OCI-M2 (cell line): Measurements from ENCODE around the gene IQUB.
"Not testable (repeated sequence)": the region's sequence is repeated elsewhere in the genome, so short reads cannot be mapped to it uniquely, and the experiment has no call there.

ENCODE experiments used
- DNase-seq: peaks from one replicate; lab custom pipeline; 2025; ENCODE audit not compliant: unreplicated experiment; lab: John Stamatoyannopoulos, UW

The IQUB gene

DNA sequence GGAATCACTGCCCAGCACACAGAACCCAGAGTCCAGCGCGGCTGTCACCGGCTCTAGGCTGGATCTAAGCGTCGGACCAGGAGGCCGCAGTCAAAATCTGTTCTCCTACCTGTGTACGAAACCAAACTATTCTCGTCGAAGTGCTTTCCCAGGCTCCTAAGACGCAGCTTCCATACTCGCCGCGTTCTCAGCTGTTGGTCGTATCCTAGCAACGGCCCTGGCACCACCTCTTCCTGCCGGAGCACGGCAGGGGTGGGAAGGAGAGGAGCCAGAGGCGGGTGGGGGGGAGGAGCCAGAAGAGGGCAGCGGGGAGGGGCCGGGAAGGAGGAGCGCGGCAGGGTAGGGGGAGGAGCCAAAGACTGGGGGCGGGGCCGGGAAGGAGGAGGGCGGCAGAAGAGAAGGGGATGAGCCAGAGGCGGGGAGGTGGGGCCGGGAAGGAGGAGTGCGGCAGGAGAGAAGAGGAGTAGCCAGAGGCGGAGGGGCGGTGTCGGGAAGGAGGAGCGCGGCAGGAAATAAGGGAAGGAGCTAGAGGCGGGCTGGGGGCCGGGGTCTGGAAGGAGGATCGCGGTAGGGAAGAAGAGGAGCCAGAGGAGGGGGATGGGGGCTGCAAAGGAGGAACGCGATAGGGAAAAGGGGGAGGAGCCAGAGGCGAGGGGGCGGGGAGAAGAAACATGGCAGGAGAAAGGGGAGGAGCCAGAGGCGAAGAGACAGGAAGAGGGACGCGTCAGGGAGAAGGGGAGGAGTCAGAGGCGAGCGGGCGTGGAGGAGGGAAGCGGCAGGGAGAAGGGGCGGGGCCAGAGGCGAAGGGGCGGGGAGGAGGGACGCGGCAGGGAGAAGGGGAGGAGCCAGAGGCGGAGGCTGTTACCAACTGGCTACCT is at the start of gene IQUB:
TSS of gene IQUB (minus strand) at position 213 of the 878 bp plus-strand sequence. CDS start 22,255 bp downstream, outside the sequence.
- peak; percentile 96 for DNase-seq

DNA sequence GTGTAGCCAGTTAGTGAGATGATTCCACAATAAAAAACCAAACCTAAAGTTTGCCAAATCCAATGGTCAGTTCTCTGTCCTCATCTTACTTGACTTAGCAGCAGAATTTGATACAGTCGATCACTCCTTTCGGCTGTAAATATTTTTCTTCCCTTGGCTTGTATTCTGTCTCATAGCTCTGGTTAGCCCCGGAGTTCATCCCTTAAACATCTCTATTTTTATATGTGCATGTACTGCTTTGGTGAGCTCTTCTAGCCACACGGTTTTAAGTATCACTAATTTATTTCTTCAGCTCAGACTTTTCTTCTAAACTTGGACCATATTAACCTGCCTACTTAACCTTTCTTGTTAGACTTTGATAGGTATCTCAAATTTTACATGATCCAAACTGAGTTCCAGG is 49.4 kb upstream of the IQUB start:
- no peak for DNase-seq

DNA sequence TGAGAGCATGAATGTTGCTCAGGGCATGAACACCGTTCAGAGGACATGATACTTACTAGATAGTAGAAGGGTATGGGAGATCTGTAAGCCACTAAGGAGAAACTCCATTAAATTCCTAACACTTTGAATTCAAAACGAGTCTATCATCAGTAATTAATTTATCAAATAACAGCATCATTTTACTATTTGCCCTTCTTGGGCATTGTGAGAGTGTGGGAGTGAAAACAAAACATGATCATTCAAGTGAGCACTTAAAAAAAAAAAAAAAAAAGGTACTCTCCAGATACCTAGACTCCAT is 46.7 kb upstream of the IQUB start:
- DNase-seq = no peak

DNA sequence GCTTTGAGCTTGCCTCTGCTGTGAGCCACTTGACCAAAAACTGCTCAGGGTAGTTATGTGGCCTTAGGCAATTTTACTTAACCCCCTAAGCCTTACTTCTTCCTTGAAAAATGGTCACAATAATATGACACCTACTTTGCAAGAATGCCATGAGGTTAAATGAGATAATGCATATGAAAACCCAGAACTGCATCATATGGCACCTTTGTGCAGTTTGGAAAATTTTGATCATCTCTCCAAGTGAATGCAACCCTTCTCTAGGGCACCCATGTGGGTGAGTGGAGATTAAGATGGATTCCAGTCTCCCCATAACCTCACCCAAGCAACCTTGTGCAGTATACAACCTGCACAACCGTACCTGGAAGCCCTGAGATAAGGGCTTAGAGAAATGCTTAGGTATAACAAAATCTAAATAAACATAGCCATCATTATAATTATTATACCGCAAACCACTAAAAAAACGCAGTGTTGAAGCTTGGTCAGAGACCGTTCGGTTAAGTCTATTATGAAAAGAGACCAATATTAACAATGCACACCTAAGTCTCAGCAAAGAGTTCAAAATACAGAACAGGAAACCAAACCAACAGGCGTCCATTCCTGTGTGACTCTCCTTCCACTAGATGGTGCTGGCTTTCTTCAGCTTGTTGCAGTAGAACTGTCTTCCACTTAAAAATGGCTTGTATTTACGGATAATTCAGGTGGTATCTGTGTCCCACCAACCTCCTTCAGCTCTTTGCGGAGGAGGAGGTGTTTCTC is 46.2 kb upstream of the IQUB start:
- DNase-seq = no peak

DNA sequence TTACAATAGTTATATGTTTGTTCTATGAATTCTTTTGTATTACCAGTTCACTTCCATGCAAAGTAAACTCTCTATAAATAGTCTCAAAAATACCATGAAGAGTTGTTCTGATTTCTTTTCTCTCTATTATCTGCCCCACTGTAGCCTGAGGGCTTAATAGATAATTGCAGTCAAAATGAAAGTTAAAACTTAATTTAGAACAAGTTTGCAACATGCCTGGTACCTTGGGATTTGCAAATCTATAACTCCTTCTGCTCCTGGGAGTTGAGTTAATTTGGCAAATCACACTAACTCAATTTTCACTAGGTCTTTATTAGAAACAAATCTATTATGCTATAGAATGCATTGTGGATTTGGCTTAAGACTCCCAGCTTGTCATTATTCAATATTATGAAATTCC is 45.0 kb upstream of the IQUB start:
- no peak for DNase-seq

DNA sequence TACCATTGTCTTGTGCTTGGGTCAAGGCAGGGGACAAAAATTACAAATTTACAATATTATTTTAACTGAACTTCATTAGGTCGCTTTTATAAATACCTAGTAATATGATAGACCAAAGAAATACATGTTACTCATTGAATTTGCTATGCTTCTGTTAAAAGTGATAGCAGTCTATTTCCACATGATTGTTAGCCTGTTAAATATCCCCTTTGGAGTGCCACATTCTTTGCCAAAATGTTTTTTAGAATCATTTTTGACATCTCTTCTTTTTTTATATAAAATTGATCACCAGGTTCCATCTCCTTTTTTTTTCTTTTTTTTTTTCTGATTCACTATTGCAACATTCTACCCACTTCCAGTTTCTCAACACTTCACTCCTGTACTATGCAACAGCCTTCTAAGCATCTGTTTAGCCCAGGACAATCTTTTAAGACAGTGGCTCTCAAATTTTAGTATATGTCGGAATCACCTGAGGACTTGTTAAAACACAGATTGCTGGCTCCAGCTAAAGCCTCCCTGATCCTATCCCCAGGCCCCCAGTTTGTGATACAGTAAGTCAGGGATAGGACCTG is 39.6 kb upstream of the IQUB start:
- no peak for DNase-seq

DNA sequence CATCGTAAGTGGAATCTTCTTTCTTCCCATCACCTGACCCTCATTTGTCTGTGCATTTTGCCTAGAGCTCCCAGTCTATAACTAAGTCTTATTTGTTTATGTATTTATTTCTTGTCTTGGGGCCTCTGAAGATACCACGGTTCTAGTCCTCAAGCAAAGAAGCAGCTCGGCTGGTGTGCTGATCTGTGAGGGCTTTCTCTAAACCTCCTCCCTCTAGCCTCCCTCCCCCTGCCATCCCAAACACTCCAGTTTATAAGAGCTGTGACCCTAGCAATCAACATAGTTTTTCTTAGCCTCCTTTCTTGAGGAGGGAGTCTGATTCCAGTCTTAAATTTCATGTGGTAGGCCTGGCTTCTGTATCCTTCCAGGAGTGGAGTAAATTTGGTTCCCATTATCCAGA is 38.9 kb upstream of the IQUB start:
- DNase-seq = no peak

DNA sequence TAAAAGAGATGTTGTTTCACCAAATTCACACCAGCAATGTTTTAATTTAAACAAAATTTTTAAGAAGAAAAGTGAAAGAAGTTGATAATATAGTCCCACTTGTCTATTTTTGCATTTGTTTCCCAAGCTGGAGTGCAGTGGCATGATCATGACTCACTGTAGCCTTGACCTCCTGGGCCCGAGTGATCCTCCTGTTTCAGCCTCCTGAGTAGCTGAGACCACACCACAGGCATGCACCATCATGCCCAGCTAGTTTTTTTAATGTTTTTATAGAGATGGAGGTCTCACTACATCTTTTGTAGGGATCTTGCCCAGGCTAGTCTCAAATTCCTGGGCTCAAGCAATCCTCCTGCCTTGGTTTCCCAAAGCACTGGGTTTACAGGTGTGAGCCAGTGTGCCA is 37.3 kb upstream of the IQUB start:
- no peak for DNase-seq

DNA sequence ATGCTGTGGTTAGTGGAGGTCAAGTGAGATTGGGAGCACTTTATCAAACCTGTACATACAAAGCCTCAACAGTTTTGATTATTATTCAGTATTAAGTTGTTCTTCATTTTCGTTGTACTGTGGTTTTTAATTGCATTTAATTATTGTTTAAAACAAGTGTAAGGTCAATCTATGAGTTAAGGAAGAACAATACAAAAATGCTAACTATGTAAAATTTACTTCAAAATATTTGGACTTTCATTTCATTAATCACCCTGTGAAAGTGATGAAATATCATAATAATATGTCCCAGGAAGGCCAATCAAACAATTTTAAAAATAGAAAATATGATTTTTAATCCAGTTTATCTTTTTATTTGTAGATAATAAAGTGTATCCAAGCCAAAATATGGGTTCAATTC is 36.8 kb upstream of the IQUB start:
- DNase-seq = no peak

DNA sequence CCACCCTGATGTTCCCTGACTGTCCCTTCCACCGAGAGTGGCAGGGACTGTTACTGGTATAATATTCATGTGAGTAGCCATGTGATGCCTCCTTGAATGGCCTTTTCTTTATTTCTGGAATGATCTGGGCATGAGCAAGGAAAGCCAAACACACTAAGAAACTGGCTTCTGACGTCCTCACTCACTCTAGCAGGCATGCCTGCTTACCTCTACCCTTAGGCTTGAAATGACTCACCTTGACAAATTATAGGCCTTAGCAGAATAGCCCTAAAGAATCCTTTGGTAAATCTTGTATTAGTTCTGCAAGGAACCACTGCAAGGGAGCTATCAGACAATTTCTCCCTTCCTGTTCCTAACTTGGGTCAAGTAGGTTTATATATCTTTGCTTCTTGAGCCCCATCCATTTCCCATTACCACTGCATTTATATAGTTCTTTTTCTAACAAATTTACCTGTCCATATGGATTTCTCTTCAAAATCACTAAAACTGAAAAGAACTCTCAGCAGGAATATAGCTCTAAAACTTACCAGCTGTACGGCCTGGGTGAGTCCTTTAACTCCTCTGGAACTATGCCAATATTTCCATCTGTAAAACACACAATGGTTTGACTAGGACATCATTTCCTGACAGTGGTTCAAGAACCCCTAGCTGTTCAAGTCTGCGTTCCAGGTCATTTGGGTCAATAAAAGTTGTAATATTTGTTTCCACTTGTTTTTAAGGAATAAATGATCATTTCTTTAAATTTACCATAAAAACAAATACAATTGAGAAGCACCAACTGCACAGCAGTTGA is 36.2 kb upstream of the IQUB start:
- no peak for DNase-seq

DNA sequence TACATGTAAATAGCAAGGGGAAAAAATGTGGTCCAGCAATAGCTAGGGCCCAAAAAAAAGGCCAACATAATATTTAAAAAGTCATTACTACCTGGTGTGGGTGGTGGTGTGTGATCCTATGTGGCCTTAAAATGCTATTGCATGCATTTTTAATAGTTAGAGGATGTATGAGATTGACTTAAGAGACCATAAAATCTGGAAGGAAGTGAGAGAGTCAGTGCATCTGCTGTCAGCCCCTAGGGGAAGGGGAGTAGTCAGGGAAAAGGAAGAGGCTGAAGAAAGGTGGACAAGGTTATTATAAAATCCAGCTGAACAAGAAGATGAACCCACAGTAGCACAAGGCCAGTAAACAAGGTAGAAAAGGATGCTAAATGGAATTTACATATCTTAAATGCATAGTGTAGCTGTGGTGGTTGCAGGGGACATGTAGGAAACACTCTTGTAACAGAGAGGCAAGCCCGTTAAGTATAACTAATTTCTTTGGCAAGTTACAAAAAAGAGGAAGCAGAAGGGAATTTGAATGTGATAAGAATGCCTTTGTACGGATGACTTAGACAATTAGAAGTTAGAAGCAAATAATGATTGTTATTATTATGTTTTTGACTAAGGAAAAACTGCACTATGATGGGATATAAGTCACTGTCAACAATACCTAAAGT is 35.1 kb upstream of the IQUB start:
- no peak for DNase-seq

DNA sequence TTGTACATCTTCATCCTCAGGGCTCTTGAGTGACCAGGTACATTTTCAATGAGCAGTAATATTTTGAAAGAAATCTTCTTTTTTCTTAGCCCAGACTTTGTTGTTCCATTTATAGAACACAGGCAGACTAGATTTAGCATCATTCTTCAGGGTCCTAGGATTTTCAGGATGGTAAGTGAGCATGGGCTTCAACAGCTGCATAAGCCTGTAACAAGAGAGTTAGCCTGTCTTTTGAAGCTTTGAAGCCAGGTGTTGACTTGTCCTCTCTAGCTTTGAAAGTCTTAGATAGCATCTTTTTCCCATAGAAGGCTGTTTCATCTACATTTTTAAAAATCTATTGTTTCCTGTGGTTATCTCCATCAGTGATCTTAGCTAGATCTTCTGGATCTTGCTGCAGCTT is 27.7 kb upstream of the IQUB start:
- DNase-seq = no peak

DNA sequence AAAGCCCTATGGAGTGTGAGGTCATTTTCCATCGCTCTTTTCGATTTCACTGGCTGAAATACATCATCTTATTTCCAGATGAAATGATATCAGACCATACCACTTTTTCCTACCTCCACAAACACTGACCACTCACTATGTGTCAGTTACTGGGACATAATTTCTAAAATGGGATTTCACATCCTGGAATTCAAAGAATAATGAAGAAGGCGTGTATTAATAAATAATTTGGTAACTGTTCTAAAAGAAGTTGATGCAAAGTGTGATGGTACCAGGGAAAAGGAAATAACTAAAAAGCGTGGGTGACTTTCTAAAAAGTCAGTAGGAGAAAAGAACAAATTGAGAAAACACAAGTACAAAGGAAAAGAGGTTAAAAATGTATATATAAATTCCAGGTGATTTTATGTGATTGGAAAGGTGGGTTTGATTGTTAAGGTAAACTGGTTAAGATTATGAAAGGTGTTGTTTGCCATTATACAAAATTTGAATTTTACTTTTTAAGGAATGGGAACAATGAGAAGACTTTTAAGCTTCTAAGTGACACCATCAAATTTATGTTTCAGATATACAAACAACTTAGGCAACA is 24.0 kb upstream of the IQUB start:
- DNase-seq = no peak

DNA sequence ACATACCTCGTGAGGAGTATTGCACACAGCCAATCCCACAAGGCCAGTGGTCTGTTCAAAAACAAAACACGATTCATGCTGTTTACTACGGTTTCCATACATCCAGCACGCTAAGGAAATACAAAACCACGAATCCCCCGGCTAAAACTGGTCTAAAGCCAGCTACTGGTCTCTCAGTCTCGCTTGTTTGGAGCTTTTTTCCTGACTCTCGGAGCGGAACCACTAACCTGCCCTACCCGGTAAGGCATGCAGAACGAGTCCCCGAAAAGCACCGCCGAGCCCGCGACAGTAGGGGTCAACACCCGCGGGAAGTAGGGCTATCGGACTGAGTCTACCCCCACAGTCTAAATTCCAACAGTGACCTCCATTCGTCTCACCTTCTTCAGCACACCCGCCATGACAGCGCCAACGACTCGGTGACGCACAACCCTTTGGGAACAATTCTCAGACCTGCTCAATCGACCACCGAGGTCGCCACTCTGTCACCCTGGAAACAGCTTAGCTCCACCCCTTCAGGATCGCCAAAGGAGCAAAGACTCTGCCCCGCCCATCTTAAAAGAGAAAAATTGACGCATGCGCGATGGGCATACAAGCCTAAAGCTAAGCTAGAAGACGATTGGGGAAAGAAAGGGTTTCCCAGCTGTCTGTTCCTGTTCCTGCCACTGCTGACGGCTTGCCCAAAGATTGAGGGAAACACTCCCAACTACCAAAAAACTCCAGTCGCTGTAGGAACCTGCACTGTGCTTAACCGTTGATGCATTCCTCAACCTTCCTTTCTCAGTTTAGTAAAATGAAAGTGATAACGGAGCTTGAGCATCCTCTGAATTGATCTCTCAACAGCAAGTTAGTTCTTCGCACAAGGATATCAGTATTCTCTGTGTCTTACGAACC is 23.2 kb upstream of the IQUB start, which contains the start of gene NDUFA5:
TSS of gene NDUFA5 (minus strand) at position 421 of the 891 bp plus-strand sequence. CDS start at position 398, 23 bp downstream.
- DNase-seq = peak; percentile 98

DNA sequence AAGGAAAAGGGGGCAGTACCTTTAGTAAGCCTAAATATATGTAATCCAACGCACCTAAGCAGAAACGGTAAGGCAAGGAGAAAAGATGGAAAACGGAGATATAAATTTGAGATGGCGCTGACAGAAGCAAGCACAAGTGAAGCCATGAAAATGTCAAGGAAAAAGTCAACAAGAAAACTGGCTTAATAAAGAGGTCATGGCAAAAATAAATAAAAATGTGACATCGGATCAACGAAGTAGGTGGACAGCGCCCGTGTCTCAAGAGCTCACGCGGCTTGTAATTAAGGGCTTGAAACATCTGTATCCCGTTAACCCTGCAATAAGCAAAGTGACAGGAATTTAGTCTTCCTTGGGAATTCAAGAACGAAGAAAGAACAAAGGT is 22.6 kb upstream of the IQUB start:
- DNase-seq = no peak

DNA sequence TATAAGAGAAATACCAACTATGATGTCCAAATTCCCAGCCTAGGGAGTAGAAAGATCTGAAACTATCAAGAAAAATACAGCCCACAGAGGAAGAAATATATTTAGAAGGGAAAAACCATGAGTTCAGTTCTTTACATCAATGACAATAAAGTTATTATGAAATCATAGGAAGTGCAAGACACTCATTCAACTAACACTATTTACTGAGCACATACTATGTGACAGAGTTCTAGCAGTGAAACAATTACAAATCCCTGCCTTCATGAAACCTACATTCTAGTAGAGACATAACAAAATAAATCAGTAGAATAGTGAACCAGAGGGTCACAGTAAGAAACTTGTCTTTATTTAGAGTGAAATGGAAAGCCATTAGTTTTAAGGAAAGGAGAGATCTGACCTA is 21.1 kb upstream of the IQUB start:
- no peak for DNase-seq

DNA sequence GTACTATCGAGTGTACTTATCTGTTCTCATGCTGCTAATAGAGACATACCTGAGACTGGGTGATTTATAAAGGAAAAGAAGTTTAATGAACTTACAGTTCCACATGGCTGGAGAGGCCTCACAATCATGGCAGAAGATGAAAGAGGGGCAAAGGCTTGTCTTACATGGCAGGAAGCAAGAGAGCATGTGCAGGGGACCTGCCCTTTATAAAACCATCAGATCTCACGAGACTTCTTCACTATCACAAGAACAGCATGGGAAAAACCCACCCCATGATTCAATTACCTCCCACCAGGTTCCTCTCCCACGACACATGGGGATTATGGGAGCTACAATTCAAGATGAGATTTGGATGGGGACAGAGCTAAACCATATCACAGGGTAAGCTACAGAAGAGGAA is 18.8 kb upstream of the IQUB start:
- no peak for DNase-seq

DNA sequence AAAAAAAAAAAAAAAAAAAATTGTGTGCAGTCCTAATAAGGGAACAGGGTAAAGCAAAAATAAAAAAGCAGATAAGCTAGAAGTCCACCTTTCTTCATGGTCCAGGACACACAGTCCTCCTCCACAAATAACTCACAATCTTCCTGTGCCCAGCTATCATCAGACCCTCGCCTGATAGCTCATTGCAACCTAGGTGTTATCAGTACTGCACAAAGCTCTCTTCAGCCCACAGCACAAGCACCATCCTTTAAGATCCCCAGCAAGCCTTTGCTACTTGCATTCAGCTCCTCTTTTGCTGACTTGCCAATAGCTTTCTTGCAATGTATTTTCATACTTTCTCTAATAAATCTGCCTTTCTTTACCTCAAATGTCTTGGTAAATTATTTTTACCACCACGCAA is 18.2 kb upstream of the IQUB start:
- peak; percentile 51 for DNase-seq

DNA sequence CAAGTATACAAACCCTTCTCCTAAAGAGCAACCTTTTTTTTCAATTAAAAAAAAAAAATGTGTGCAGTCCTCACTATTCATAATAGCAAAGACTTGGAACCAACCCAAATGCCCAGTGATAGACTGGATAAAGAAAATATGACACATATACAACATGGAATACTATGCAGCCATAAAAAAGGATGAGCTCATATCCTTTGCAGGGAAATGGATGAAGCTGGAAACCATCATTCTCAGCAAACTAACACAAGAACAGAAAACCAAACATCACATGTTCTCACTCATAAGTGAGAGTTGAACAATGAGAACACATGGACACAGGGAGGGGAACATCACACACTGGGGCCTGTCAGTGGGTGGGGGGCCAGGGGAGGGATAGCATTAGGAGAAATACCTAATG is 17.7 kb upstream of the IQUB start:
- not testable (repeated sequence) for DNase-seq
